Hypothalamus (tissue), 51 donors: Measurements from ENCODE around the gene NR2E1.

Experiments used
- DNase-seq, 51 donors: peaks; one replicate each; lab custom pipeline; 2025; lab: John Stamatoyannopoulos, UW

The NR2E1 gene

DNA sequence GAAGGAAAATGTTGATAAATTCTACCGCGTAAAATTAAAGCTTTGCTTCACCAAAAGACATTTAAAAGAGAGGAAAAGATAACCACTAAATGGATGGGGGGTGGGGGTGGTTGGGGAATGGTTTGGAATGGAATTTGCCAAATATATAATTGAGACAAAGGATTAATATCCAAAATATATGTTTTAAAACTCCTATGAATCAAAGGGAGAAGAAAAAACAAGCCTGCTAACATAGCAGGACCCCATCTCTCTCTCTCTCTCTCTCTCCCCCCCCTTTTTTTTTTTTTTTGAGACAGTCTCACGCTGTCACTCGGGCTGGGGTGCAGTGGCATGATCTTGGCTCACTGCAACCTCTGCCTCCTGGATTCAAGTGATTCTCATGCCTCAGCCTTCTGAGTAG, 13.4 kb upstream of the NR2E1 start:
- no peak for DNase-seq

DNA sequence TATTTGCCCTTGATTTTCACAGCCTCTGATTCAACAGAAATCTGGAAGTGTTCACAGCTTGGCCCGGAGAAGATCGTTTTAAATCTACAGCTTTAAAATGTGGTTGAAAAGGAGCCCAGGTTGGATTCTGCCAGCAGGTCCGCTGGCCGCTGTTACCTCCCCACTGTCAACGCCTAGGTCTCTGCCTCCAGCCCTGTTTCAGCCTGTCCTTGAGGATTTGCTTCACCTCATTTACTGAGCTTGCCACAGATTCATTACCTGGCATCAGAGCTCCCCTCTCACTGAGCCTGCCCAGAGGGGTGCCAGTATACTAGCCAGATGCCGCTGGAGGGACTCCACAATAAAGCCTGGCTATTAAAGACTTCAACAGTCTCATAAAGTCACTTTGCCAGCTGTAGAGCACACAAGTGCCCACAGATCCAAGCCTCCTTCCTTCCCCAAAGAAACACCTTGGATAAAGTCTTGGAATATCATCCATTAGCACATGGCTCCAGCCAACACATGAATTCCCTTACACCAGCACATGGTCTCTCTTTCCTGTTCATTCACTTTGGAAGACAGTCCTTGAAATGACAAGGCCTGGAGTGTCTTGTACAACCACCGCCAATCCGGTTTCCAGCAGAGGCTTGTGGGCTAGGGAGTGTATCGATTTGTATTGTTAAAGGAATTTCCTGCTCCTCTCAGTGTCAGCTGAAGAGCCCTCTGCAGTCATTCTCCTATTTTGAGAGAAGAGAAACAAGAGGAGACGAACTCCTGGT, 9.5 kb upstream of the NR2E1 start:
- DNase-seq = no peak

DNA sequence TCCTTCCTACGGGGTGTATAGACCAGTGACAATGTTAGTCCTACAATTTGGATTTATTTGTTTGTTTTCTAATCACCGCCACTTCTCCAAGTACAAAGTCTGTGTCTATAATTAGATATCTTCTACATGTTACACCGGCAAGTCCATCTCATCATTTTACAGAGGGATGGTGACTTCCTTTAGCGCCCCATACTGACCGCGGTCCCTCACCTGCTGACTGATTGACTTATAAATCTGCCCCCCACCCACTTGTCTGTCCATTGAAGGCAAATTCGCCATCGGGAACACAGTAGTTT, 8.9 kb upstream of the NR2E1 start:
- no peak for DNase-seq

DNA sequence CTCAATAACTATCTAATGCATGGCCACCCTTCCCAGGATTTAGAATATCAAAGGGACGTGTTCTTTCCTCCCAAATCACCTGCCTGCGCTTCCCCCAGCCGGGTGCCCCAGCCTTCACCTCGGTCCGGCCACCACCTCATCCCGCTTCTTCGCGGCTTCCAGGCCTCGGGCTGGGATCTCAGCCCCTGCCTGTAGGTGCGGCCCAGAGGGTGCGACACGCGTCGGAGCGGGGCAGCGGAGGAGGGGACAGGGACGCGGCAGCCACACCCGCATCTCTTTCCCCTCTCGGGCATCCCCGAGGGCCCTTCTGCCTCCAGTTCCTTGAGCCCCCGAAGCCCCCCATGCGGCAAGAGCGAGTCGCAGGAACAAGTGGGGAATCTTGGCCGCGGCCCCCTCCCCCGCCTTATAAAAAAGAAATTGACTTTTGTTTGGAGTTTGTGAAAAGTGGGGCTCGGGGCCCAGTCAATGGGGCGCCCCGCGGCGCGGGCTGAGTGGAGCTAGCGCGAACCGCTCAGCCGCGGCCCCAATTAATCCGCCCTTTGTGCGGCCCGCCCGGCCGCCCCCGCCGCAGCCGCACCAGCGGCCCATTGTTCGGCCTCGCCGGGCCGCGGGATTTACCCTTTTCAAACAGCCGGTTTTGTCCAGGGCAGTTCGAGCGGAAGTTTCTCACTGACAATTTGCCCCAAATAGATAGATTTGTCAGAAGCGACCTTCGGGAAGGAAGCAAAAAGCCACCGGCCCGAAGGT, 8.4 kb upstream of the NR2E1 start:
- DNase-seq = peak in 11 of 51 donors; percentile 17 to 52 (median 31)

DNA sequence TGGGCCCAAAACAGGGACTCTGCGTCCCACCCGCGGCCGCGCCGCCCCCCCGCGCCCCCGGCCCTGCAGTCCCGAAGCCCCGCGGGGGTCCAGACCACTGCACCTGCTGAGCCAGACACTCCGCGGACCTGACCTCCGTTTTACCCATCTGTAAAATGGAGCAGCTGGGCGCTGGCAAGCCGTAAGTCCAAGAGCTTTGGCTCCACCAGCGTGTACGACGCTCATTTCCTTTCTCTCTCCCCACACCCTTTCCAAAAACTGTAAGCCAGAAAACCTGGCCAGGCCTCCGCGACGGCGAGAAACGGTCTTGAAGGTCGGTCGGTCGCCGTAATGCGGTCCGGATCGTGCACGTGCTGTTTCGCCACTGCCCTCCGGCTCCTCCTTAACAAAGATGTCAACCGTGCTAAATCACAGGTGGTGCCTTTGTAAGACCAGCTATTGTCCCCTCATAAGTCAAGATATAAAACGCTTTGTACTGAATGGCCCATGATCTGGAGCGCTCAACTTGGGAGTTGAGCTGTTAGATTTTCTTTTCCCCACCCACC, 7.8 kb upstream of the NR2E1 start:
- DNase-seq = no peak

DNA sequence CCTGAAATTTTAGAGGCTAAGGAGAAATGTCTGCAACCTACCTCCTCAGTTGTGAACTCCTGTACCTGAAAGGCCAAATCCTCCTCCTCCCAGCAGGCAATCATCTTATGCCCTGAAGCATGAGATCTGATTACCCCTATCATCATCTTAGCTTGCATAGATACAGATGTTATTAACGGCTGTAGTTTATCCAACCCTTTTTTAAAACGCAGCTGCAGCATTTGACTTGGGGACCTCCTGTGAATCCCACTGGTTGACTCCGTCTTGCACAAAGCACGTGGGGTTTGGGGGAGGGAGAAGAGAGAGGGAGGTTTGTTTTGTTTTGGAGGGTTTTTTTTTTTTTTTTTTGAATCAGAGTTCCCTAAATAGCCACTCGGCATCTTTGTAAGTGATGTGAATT, 5.8 kb upstream of the NR2E1 start:
- DNase-seq = no peak

DNA sequence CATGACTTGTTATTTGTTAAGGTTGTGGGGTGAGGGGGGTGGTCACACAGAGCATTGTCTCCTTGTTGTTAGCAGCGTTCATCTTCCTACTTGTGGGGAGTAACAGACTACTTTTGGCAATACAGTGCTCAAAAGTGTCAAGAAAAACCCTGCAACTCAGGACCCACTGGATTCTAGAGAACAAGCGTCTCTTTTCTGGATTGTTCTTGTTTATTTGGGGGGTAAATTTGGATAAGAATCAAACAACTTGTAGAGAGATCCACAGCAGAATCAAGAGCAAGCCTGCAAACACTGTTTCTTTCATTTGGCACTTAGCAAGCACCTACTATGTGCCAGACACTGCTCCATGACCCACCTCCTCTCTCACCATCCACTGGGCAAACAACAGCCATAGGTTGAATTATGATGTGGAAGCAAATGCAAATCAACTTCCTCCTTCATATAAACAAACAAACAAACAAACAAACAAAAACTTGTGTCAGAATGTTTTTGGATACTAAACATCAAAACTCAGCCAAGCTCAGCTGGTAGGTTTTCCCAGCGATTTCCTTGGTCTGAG, 4.0 kb upstream of the NR2E1 start:
- no peak for DNase-seq

DNA sequence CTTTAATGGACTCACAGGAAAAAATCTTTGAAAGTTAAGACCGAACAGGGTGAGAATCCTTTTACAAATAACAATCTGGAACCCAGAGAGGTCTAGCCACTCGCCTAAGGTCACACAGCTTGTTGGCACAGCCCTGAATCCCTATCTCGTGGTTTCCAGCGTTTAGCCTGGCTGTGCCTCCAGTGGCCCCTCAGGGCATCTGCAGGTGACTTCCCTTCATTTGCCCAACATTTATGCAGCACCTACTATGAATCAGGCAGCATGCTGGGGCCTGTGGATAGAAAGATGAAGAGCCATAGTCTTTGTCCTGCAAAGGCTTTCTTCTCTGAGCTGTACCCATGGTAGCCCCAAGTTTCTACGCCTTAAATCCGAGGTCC, 2.6 kb upstream of the NR2E1 start:
- no peak for DNase-seq

DNA sequence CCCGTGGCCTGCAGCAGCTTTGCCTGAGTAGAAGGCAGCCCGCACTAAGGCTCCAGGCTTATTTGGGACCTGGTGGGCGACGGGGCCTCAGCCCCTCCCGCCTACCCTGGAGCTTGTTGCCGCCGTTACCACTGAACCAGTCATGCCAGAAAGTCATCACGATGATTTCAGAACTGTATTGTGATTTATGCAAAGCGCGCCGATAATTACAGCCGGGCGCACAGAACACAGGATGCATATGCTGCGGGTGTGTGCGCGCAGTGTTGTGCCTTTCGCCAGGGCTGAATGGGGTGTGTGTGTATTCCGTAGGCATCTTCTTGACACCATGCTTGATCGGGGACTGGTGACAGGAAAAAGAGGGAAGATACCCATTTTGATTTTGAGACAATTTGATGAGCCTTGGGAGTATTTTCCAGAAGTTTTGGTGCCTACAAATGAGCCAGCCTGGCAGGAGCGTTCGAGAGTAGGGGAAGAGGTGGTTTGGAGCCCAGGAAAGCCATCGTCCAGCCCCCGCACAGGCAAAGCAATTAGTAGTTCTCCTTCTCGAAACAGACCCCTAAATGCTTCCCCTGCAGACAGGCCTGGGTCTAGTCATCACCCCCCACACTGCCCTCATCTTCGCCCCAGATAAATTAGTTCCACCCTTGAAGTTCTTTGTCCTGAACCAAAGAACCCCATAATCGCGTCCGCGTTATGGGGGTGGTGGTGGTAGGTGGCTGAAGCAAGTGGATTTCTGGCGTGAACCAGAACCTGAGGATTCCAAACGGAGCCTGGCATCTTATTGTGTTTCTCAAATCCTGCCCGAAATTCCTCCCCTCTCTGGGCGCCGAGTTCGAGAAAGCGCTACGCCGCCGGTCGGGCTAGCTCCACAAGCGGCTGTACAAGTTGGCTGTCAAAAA, 1.9 kb upstream of the NR2E1 start:
- no peak for DNase-seq

DNA sequence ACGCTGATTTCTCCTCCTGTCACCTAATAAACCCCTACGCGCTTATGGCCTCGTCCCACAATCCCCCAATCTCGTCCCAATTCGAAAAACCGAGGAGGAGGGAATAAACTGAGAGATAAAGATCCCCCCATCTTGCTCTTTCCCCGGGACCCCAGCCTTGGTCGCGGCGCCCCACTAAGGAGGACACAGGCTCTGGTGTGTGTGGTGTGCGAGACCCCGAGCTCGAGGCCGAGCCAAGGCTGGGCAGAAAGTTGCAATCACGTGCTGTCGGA, 1.3 kb upstream of the NR2E1 start:
- DNase-seq = no peak

DNA sequence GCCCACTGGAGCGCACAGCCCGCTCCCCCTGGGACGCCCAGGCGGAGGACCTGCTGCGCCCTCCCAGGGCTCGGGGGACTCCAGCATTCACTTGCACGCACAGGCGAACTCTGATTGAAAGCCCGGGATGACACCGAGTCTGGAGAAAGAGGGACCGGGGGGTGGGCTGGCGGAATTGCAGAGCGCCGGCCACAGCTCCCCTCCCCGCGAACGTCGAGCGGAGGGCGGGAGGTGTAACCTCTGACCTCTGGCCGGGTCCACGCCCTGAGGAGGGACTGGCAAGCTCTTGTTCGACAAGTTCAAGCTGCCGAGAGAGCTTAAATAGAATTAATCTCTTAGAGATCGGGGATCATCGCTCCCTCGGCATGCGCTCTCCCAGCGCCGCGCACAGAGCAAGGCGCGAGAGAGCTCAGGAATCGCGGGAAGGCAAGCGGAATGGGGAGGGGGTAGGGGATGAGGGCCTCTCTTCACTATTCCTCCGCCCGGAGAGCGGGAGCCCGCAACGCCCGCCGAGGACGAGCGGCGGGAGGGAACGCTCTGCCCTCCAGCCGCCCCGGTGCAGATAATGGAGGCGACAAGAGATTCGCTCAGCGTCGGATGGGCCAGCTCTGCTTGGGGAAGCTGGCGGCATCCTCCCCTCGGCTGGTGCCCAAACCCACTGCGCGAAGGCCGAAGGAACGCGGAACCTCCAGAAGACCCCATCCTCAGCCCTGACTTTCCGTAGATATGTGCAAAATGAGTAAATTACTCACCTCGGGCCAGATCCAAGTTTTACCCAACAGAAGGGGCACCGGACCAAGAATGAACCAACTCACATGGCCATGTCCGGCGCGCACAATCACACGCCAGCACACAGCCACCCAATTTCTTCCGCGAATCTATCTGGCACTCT, 761 bp upstream of the NR2E1 start:
- peak in 1 of 51 donors; percentile 52 for DNase-seq

DNA sequence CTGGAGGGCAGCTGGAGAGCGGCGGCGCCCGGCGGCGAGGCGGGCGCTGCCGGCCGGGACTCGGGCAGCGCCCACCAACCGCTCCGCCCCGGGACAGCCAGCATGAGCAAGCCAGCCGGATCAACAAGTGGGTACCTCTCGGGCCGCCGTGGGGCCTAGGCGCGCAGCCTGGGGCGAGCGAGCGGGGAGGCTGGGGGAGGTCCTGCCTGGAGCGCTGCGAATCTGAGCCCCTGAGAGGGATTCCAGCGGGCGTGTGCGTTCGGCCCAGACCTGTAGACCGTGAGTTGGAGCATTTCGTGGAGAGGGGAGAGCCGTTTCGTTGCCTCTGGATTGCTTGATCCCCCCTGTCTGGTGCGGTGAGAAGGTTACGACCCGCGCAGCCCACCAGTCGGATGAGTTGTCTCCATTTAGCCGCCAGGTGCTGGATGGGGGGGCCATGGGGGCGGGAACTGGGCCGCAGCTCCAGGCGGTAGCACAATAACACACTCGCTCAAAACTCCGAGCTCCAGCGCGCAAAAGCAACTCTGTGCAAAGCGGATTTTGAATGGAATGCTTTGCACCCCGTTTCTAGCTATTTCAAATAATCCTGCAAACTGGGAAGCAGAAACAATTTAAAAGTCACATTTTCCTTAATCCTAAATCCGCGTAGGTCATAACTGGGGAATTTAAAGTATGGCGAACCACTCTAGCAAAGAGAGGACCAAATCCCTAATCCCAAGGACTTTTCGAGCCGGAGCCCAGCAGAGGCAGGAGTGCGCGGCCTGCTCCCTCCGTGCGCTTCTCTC, 1.0 kb downstream of the NR2E1 start:
- DNase-seq = peak in 1 of 51 donors; percentile 43

DNA sequence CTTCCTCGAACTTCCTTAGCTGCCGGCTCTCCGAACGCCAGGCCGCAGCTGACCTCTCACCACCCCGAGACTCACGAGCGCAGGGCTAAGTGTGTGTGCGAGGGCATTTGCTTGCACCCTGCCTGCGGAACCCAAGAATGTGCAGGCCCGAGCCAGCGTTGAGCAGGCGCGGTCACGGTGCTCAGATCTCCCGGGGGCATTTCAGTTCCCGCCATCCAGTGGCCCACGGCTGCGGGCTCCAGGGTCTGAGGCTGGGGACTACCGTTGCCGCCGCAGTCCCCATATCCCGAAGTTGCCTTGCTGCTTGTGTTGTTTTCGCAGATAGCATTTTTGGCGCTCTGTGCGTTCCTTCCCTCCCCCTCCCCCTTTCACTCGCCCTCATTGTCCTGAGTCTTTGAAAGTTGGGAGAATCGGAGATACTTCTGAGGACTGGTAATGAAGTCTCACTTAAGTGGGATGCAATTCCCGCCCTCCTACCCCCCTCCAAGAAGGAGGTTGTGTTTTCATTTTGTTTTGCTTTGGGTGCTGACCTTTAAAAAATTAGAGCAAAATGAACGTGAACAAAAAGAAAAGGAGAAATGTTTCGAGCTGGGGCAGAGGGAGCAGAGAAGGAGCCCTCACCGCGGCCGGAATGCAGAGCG, 1.7 kb downstream of the NR2E1 start:
- DNase-seq = peak in 1 of 51 donors; percentile 43

DNA sequence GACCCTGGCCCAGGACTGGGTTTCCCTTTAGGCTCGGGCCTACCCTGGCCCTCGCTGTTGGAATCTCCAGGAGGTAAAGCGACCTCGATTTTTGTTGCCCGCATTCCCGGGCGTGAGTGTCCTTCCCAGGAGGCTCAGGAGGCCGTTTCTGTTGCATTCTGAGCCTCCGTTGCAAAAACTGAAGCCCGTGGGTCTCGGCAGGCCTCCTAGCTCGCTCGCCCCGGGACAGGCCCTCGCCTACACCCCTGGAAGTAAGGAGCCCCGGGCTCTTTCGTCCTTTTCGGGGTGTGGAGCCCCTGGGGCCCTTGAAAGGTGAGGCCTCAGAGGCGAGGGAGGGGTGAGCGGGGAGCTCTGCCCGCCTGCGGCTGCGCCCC, 2.3 kb downstream of the NR2E1 start:
- no peak for DNase-seq

DNA sequence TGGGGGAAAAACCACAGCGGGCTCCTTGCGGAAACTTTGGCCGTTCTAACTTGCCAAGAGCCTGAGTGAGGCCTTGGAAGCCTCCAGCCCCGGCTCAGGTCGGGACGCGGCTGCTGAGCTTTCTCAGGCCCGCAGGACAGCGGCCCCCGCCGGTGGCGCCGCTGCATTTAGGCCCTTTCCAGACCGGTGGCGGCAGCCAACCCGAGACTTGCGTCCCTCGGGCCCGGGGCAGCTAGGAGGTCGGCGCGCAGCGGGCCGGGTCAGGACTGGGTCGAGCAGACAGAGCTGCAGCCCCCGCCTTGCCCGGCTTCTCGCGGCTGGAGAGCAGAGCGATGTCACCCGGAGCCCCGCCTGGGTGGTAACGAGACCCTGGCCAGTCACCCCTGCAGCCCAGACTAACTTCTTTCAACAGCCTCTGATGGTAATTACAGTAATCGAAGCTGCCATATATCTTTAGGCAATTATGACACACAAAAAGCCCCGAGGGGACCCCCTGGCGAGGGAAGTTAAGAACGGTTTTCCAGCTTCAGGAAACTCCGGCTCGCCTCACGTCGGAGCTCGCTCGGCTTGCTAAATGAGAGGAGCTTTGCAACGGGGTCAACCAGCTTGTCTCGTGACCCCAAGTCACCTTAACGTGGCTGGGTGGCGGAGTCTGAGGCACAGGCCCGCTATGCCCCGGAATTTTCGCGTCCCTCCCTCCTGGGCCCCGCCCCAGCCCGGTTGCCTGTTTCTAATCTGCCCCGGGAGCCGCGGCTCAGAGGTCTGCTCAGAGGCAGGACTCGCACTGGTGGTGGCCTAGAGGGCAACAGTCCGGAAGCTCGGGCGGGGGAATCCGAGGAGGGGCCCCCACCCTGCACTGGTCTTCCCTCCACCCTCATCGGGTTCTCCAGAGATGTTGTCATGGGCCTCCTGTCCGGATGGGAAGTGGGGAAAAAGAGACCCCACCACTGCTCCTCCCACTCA, 3.0 kb downstream of the NR2E1 start:
- peak in 16 of 51 donors; percentile 20 to 45 (median 34) for DNase-seq

DNA sequence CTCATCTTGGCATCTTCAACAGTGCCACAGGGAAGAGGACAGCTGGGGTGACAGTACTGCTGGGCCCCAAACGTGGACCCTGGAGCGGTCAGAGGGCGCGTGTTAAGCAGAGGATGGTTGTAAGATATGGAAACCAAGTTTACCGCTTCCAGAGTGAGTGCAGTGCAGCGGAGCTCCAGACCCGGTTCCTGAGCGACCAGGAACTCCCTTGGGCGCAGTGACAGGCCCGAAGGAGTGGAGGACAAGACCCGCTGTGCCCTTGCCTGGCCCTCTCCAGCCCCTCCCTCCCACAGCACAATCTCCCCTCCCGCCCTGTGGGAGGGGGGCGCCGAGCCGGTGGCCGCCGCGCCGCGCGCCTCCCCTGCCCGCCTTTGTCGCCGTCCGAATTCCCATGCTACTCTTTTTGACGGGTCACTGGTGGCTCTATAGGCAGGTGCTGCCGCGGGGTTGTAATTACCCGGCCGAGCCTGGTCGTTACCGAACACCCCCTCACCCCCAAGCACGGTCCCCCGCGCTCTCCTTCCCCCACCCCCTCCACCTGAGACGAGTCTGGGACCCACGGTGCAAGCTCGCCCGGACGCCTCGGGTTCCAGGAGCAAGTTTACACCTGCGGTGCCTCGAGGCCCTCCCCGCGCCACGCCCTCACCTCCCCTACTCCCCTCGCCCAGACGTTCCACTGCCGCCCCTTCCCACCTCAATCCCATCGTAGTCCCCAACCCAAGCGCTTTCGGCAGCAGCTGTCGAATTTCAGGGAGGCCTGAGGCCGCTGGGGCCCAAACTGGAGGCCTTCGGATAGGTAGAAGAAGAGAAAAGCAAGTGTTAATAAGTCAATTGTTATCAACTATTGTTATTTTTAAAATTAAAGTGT, 3.9 kb downstream of the NR2E1 start:
- DNase-seq = no peak
